HTERT RPE-1 (cell line): ENCODE measurements around the gene CCDC188.

ENCODE experiments used
- in situ Hi-C: fragments of 300-500 bp; cut with MboI; formaldehyde crosslinking; loops from 4 replicates; pipeline ENCODE4 v1.14.3; 2020; ENCODE audit warnings: low sequenced_read_pairs

CCDC188 gene

DNA sequence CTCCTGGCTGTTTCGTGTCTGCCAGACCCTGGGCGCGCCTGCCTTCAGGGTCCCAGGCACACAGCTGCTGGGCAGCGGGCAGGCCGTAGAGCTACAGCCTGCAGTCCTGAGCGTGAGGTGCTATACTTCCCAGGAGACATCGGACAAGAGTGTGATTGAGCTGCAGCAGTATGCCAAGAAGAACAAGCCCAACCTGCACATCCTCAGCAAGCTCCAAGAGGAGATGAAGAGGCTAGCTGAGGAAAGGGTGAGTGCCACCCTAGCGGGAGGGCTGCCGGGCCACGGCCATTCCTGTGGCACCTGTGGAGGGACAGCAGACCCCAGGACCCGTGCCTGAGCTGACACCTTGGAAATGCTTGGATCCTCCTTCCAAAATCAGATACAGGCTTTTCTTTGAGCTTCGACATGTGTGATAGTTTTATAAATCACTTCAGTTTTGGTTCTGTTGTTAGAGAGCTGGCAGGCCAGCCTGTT, 42.1 kb downstream of the CCDC188 start:
- in situ Hi-C loops: no loop called here

DNA sequence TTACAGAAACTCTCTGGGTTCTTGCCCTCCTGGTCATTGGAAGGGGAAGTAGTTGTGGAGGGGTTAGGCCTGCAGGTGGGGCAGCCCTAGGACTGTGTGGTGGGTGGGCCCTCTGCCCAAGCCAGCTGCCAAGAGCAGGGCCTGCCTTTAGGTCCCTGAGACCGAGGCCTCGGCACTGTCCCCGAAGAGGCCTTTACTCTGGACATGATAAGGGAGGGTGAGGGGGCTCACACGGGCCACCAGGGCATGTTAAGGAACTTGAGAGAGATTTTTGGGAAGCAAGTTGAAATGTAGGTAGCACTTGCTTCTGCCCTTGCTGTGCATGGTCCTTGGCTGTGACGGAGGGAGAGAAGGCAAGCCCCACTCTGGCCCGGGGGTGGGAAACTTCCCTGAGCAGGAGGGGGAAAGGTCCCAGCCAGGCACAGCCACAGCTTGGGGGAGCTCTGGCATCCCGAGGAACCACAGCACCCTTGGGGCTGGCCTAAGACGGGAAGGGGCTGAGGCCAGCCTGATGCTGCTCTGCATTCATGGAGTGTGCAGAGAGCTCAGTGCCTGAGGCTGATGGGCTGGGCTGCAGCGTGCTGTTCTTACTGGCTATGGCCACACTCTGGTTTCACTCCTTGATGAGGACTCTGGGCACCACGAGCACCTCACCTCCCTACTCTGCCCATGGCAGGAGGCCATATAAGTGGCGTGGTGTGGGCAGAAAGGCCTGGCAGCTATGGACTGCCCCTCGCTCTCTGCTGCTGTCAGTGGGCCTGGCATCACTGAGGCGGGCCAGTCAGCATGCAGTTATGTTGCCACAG, 42.7 kb downstream of the CCDC188 start:
- in situ Hi-C loops: no loop called here

DNA sequence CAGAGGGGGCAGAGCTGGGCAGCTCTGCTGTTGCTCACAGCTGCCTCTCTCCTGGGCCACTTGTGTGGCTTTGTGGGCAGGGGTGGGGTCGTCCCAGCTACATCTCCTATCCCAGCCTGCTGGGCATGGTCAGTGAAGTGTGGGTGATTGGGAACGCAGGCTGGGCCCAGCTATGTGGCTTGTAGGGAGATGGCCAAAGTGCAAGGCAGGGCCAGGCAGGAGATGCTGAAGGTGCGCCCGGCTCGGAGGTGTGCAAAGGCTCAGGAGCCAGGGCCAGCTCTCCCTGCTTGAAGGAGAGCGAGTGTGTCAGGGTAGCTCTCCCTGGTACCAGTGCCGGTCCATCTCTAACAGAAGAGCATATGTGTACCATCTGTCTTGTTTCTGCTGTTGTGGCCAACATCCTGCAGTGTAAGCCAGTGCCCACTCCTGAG, 43.4 kb downstream of the CCDC188 start:
- in situ Hi-C loops: no loop called here

DNA sequence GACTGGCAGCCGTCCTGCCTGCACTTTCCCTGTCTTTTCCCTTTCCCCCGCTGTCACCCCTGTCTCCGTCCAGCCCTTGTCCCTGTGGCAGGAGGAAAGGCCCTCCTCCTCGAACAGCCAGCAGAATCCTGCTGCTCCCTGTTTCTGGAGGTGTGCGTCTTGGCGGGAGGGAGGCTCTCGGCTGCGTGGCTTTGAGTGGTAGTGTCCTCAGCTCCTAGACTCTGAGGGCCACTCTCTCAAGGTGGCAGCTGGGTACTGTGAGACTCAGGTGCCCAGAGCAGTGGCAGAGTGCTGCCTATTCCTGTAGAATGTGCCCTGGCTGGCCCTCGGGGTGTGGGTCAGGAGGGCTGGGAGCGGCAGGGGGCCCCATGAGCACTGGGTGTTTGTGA, 44.0 kb downstream of the CCDC188 start:
- in situ Hi-C loops: no loop called here

DNA sequence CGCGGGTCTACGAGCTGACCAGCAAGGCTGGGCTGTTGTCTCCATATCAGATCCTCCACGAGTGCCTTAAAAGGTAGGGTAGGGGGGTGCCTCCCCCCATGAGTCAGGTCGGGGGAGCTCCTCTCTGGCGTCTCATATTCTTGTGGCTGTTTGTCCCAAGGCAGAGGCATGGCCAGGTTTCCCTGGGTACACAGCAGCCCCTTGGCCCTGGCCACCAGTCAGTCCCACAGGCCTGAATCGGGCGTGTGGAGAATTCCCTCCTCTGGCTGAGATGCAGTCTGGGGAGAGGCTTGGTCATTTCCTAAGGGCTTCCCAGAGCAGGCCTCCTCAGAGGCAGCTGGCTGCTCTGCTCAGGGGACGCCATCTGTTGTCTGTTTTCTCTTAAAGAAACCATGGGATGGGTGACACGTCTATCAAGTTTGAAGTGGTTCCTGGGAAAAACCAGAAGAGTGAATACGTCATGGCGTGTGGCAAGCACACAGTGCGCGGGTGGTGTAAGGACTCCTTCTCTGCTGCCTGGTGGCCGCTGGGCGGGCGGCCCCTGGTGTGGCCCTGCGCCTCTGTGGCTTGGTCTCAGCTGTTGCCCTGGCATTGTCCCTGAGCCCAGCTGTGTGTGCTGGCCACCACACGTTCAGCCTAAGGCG, 44.5 kb downstream of the CCDC188 start:
- in situ Hi-C loops: no loop called here

DNA sequence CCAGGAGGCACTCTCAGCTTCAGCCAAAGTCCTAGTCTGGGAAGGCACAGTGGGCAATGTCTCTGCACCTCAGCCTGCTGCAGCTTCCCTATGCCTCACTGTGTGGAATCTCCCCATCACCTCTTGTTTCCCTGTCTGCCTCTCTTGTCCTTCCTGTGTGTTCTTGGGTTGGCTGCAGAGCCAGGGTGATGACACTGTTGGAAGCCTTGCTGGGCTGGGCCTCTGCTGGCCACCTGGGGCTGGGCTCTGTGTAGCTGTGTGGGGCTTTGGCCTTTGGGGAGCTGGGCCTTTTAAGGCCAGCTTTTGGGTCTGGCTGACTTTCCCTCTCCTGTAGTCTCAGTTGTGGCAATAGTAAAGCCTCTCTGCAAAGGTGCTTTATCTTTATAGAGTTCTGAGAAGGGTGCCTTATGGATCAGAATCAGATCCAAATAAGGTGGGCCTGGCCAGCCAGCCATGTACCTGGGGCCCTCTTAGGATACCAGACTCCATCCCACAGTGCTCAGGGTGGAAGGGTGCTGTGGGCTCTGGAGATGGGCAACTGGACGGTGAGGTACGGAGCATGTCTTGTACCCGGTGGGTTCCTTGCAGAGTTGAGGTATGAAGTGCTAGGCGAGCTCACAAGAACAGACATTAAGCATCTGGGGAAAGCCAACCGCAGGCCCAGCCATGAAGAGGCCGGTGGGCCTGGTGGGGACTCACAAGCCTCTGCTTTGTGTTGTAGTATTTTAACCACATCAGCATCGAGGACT, 45.2 kb downstream of the CCDC188 start:
- in situ Hi-C loops: no loop called here

DNA sequence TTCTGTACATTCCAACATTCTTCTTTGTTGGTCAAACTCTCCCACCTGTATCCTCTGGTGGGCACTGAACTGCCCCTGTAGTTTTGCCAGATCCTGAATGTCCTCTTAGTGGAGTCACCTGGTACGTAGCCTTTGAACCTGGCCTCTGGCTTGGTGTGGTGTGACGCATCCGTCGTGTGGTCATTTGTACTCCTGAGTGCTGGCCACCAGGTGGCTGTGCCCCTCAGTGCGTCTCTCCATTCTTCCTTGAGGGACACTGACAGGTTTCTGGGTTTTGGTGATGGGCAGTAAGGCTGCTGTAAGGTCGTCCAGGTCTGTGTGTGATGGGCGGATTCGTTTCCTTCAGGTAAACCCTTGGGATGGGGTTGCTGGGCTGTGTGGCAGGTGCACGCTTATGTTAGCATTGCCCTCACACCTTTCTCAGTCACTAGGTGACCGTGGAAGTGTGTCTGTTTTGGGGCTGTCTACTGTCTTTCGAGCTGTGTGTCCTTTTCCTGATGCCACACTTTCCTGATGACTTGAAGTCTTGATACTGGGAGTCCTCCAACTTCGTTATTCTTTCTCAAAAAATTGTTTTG, 48.6 kb downstream of the CCDC188 start:
- in situ Hi-C loops: no loop called here

DNA sequence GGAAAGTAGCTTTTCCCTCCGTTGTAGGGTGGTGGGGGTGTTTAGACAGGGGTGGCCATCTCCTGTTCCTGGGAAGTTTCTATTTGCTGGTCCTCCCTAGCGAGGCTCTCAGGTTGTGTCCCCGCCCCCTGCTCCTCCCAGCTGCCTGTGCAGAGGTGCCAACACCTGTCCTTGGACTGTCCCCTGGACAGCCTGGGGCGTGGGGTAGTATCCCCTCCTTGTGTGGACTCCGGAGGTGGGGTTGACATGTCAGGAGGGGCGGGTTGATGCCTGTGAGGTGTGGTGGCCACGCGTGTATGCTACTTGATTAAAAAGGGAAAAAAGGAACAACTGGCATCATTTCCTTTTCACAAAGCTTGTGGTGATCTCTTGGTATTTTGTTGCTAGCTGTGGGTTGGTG, 49.2 kb downstream of the CCDC188 start:
- in situ Hi-C loops: no loop called here

DNA sequence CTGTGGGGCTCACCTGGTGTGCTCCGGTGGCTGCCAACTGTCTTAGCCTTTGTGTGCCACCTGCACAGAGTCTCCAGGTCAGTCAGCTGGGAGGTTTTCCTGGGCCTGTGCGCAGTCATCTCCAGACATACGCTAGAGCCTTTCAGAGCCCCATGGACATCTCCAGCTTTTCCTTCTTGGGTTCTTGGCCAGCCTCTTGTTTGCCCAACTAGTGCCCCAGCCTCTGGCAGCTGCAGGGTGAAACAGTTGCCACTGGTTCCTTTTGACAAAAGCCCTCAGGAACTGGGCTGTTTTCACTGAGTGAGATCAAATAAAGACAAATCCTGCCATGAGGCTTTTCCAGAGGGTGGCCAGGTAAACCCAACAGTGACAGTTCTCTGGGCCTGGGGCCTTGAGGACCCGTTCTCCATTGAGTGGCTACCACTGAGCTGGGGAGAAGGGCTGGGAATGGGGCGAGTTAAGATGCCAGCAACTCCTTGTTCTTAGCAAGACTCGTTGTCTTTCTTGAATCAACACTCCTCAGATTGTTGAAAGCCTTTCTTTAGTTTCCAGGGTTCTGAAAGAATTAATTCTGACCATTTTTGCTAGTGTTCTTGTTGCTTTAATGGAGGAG, 51.6 kb downstream of the CCDC188 start:
- in situ Hi-C loops: no loop called here
